ENCODE data around the gene ZNF583.

Gene ZNF583

DNA sequence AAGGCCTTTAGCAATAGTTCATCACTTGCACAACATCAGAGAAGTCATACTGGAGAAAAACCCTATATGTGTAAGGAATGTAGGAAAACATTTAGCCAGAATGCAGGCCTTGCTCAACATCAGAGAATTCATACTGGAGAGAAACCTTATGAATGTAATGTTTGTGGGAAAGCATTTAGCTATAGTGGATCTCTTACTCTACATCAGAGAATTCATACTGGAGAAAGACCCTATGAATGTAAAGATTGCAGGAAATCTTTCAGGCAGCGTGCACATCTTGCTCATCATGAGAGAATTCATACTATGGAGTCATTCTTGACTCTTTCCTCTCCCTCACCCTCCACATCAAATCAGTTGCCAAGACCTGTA, 19.8 kb downstream of the ZNF583 start (continued):
- TF ChIP-seq ZNF518A (tag by site-specific recombination; conservative IDR thresholded peaks at IDR 0.05; ENCODE audit: low read depth) = peak; percentile 32; the same call in 1 of the 2 replicates
- no peak for TF ChIP-seq ZNF776 (tag by site-specific recombination; IDR thresholded peaks at IDR 0.05; ENCODE audit: borderline replicate concordance)
- TF ChIP-seq BCL11A (tag by site-specific recombination; IDR thresholded peaks at IDR 0.05; ENCODE audit: low read depth) = no peak
- TF ChIP-seq SETDB1 (IDR thresholded peaks at IDR 0.05; ENCODE audit: insufficient read length, low read length) = peak; percentile 99

DNA sequence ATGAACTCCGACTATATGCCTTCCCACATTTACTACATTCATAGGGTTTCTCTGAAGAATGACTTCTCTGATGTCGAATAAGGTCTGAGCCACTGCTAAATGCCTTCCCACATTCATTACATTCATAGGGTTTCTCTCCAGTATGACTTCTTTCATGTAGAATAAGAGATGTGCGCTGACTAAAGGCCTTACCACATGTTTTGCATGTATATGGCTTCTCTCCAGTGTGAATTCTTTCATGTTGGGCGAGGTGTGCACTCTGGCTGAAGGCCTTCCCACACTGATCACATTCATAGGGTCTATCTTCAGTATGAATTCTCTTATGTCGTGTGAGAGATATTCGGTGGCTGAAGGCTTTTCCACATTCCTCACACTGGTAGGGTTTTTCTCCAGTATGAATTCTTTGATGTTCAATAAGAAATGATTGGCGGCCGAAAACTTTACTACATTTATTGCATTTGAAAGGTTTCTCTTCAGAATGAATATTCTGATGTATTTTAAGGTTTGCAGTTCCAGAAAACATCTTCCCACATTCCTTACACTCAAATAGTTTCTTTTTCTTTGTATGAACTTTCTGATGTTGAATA, 37.2 kb downstream of the ZNF583 start:
- Histone ChIP-seq H3K36me3 (ENCODE audit: control insufficient read depth in 2 of 2, insufficient read depth in 1 of 2, low read length in 2 of 2) (no peaks in the 10 kb centered on the region), H3K9me3 (ENCODE audit: control insufficient read depth, insufficient read depth, low read depth, low read length) (peaks cover 3% of the 10 kb centered on the region; the same call in 1 of the 2 replicates)
- CTCF ChIA-PET = no interaction called here

More for the DNA sequence above, 37.2 kb downstream of the ZNF583 start:
- Histone ChIP-seq H3K27ac (ENCODE audit: extremely low read depth, low read depth, low read length) (no peak overlapping the region), H3K4me1 (ENCODE audit: control insufficient read depth, insufficient read depth, low read length) (no peaks in the 10 kb centered on the region), H3K4me3 (ENCODE audit: low read depth, low read length) (no peak overlapping the region)
- TF ChIP-seq ZNF692 (tag by site-specific recombination; IDR thresholded peaks at IDR 0.05) = no peak
- TF ChIP-seq KLF8 (tag by site-specific recombination; IDR thresholded peaks at IDR 0.05) = no peak
- TF ChIP-seq ZSCAN23 (tag by site-specific recombination; IDR thresholded peaks at IDR 0.05) = no peak
- TF ChIP-seq ZNF621 (tag by site-specific recombination; IDR thresholded peaks at IDR 0.05) = no peak
- TF ChIP-seq ZBTB49 (tag by site-specific recombination; IDR thresholded peaks at IDR 0.05; ENCODE audit: low read depth) = no peak
- TF ChIP-seq MYNN (tag by site-specific recombination; IDR thresholded peaks at IDR 0.05; ENCODE audit: borderline replicate concordance) = no peak
- TF ChIP-seq ZNF140 (tag by site-specific recombination; IDR thresholded peaks at IDR 0.05) = no peak
- TF ChIP-seq, protein P1, sequence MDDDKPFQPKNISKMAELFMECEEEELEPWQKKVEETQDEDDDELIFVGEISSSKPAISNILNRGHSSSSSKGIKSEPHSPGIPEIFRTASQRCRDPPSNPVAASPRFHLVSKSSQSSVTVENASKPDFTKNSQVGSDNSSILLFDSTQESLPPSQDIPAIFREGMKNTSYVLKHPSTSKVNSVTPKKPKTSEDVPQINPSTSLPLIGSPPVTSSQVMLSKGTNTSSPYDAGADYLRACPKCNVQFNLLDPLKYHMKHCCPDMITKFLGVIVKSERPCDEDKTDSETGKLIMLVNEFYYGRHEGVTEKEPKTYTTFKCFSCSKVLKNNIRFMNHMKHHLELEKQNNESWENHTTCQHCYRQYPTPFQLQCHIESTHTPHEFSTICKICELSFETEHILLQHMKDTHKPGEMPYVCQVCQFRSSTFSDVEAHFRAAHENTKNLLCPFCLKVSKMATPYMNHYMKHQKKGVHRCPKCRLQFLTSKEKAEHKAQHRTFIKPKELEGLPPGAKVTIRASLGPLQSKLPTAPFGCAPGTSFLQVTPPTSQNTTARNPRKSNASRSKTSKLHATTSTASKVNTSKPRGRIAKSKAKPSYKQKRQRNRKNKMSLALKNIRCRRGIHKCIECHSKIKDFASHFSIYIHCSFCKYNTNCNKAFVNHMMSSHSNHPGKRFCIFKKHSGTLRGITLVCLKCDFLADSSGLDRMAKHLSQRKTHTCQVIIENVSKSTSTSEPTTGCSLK (tag by site-specific recombination; IDR thresholded peaks at IDR 0.05) = no peak
- no peak for TF ChIP-seq ZNF394 (tag by site-specific recombination; IDR thresholded peaks at IDR 0.05; ENCODE audit: borderline replicate concordance)
- TF ChIP-seq, protein P2, sequence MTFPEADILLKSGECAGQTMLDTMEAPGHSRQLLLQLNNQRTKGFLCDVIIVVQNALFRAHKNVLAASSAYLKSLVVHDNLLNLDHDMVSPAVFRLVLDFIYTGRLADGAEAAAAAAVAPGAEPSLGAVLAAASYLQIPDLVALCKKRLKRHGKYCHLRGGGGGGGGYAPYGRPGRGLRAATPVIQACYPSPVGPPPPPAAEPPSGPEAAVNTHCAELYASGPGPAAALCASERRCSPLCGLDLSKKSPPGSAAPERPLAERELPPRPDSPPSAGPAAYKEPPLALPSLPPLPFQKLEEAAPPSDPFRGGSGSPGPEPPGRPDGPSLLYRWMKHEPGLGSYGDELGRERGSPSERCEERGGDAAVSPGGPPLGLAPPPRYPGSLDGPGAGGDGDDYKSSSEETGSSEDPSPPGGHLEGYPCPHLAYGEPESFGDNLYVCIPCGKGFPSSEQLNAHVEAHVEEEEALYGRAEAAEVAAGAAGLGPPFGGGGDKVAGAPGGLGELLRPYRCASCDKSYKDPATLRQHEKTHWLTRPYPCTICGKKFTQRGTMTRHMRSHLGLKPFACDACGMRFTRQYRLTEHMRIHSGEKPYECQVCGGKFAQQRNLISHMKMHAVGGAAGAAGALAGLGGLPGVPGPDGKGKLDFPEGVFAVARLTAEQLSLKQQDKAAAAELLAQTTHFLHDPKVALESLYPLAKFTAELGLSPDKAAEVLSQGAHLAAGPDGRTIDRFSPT (tag by site-specific recombination; IDR thresholded peaks at IDR 0.05) = no peak
- no peak for TF ChIP-seq ZNF26 (tag by site-specific recombination; IDR thresholded peaks at IDR 0.05)
- no peak; the same call in 1 of the 2 replicates for TF ChIP-seq TRIM28 (IDR thresholded peaks at IDR 0.05; ENCODE audit: borderline replicate concordance, low read length)
- no peak for TF ChIP-seq OSR2 (tag by site-specific recombination; IDR thresholded peaks at IDR 0.05)
- TF ChIP-seq ZNF274 (IDR thresholded peaks at IDR 0.05; ENCODE audit: low read length) = peak; percentile 50; the same call in 1 of the 2 replicates
- peak; percentile 91 for TF ChIP-seq ZNF274 (tag by site-specific recombination; IDR thresholded peaks at IDR 0.05; ENCODE audit: borderline replicate concordance)
- no peak for TF ChIP-seq ZNF48 (tag by site-specific recombination; IDR thresholded peaks at IDR 0.05)
- TF ChIP-seq YY1 (tag by site-specific recombination; IDR thresholded peaks at IDR 0.05) = no peak
- TF ChIP-seq SETDB1 (IDR thresholded peaks at IDR 0.05; ENCODE audit: insufficient read length, low read length) = peak; percentile 78
- POLR2A ChIA-PET = no interaction called here

Data from HEK293 (cell line).